Measurements from ENCODE around the gene OR2A12. TPM values are rescaled to one million over a fixed set of nuclear protein-coding genes. Genes with fewer than 3 reads are reported as not detected.

Gene OR2A12
- total and polyA plus RNA-seq, 2 of the 13 experiments (the other 11 are each of a cell fraction or from before 2014, with no cell fraction given) = 0.18 TPM; not detected in 1

DNA sequence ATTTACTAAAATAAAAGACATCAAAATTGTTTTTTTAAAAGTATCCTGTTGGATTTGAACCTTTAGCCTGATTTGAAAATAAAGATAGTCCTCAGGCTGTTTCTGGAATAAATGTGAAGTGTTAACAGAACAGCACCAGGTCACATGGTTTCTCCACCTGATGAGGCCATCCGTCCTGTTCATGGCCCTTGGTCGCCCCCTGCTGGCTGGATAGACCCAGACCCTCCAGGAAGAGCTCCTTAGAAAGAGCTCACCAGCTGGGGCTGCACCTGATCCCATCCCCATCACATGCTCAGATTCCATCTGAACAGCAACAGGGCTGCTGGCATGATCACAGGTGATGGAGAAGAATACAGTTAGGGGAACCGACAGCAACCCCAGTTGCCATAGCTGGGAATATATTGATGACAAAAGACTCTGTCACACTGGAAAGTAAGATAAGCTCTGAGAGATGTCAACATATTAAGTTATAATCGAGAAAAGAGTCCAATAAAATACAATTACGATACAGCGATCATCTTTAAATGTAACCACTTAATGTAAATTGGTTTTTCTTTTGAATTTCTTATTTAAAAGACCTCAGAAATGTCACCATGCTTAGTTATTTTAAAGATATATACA lies 41.7 kb downstream of the OR2A12 start (continued):
- TF ChIP-seq STAG1 (CRISPR knock-in tag; IDR thresholded peaks at IDR 0.05) (peak; percentile 91), GABPA (IDR thresholded peaks at IDR 0.05; ENCODE audit: low read depth, low read length) (no peak), GABPA (CRISPR knock-in tag; IDR thresholded peaks at IDR 0.05; ENCODE audit: low read depth) (0 out of 2 replicates have a peak, but pooled peaks have one; percentile 21), NKX3-1 (CRISPR knock-in tag; IDR thresholded peaks at IDR 0.05) (no peak), ZNF772 (CRISPR knock-in tag; IDR thresholded peaks at IDR 0.05) (no peak), TEAD3 (CRISPR knock-in tag; optimal IDR thresholded peaks at IDR 0.05; ENCODE audit: borderline replicate concordance) (no peak), SMC3 (IDR thresholded peaks at IDR 0.05; ENCODE audit: low read length) (peak; percentile 66), CBX5 (CRISPR knock-in tag; IDR thresholded peaks at IDR 0.05; ENCODE audit: borderline replicate concordance) (no peak), GABPB1 (CRISPR knock-in tag; IDR thresholded peaks at IDR 0.05) (peak; percentile 32; the same call in 1 of the 2 replicates), HOXA5 (CRISPR knock-in tag; IDR thresholded peaks at IDR 0.05) (0 out of 2 replicates have a peak, but pooled peaks have one; percentile 26), ZNF20 (CRISPR knock-in tag; IDR thresholded peaks at IDR 0.05) (no peak), ZNF337 (CRISPR knock-in tag; IDR thresholded peaks at IDR 0.05; ENCODE audit: borderline replicate concordance, low read depth) (no peak), XRCC5 (optimal IDR thresholded peaks at IDR 0.05; ENCODE audit: low read length) (peak; percentile 78), PPARG (CRISPR knock-in tag; conservative IDR thresholded peaks at IDR 0.05) (no peak)
- TF ChIP-seq, protein P1, sequence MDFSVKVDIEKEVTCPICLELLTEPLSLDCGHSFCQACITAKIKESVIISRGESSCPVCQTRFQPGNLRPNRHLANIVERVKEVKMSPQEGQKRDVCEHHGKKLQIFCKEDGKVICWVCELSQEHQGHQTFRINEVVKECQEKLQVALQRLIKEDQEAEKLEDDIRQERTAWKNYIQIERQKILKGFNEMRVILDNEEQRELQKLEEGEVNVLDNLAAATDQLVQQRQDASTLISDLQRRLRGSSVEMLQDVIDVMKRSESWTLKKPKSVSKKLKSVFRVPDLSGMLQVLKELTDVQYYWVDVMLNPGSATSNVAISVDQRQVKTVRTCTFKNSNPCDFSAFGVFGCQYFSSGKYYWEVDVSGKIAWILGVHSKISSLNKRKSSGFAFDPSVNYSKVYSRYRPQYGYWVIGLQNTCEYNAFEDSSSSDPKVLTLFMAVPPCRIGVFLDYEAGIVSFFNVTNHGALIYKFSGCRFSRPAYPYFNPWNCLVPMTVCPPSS (IDR thresholded peaks at IDR 0.05) = no peak
- TF ChIP-seq, protein P2, sequence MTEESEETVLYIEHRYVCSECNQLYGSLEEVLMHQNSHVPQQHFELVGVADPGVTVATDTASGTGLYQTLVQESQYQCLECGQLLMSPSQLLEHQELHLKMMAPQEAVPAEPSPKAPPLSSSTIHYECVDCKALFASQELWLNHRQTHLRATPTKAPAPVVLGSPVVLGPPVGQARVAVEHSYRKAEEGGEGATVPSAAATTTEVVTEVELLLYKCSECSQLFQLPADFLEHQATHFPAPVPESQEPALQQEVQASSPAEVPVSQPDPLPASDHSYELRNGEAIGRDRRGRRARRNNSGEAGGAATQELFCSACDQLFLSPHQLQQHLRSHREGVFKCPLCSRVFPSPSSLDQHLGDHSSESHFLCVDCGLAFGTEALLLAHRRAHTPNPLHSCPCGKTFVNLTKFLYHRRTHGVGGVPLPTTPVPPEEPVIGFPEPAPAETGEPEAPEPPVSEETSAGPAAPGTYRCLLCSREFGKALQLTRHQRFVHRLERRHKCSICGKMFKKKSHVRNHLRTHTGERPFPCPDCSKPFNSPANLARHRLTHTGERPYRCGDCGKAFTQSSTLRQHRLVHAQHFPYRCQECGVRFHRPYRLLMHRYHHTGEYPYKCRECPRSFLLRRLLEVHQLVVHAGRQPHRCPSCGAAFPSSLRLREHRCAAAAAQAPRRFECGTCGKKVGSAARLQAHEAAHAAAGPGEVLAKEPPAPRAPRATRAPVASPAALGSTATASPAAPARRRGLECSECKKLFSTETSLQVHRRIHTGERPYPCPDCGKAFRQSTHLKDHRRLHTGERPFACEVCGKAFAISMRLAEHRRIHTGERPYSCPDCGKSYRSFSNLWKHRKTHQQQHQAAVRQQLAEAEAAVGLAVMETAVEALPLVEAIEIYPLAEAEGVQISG (CRISPR knock-in tag; IDR thresholded peaks at IDR 0.05) = 0 out of 2 replicates have a peak, but pooled peaks have one; percentile 39
- TF ChIP-seq, protein P3, sequence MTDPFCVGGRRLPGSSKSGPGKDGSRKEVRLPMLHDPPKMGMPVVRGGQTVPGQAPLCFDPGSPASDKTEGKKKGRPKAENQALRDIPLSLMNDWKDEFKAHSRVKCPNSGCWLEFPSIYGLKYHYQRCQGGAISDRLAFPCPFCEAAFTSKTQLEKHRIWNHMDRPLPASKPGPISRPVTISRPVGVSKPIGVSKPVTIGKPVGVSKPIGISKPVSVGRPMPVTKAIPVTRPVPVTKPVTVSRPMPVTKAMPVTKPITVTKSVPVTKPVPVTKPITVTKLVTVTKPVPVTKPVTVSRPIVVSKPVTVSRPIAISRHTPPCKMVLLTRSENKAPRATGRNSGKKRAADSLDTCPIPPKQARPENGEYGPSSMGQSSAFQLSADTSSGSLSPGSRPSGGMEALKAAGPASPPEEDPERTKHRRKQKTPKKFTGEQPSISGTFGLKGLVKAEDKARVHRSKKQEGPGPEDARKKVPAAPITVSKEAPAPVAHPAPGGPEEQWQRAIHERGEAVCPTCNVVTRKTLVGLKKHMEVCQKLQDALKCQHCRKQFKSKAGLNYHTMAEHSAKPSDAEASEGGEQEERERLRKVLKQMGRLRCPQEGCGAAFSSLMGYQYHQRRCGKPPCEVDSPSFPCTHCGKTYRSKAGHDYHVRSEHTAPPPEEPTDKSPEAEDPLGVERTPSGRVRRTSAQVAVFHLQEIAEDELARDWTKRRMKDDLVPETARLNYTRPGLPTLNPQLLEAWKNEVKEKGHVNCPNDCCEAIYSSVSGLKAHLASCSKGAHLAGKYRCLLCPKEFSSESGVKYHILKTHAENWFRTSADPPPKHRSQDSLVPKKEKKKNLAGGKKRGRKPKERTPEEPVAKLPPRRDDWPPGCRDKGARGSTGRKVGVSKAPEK (CRISPR knock-in tag; IDR thresholded peaks at IDR 0.05; ENCODE audit: borderline replicate concordance) = no peak
- TF ChIP-seq, protein P4, sequence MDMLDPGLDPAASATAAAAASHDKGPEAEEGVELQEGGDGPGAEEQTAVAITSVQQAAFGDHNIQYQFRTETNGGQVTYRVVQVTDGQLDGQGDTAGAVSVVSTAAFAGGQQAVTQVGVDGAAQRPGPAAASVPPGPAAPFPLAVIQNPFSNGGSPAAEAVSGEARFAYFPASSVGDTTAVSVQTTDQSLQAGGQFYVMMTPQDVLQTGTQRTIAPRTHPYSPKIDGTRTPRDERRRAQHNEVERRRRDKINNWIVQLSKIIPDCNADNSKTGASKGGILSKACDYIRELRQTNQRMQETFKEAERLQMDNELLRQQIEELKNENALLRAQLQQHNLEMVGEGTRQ (IDR thresholded peaks at IDR 0.05; ENCODE audit: low read depth, low read length) = peak; percentile 78
- TF ChIP-seq, protein P4 (CRISPR knock-in tag; IDR thresholded peaks at IDR 0.05; ENCODE audit: borderline replicate concordance) = peak; percentile 75; the same call in 1 of the 2 replicates
- TF ChIP-seq, protein P5, sequence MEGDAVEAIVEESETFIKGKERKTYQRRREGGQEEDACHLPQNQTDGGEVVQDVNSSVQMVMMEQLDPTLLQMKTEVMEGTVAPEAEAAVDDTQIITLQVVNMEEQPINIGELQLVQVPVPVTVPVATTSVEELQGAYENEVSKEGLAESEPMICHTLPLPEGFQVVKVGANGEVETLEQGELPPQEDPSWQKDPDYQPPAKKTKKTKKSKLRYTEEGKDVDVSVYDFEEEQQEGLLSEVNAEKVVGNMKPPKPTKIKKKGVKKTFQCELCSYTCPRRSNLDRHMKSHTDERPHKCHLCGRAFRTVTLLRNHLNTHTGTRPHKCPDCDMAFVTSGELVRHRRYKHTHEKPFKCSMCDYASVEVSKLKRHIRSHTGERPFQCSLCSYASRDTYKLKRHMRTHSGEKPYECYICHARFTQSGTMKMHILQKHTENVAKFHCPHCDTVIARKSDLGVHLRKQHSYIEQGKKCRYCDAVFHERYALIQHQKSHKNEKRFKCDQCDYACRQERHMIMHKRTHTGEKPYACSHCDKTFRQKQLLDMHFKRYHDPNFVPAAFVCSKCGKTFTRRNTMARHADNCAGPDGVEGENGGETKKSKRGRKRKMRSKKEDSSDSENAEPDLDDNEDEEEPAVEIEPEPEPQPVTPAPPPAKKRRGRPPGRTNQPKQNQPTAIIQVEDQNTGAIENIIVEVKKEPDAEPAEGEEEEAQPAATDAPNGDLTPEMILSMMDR (CRISPR knock-in tag; IDR thresholded peaks at IDR 0.05) = peak; percentile 84
